HG03135 (cell line): Measurements from ENCODE around the gene SYNE3.

Experiments used
- ATAC-seq: cut with Tn5 transposase; IDR thresholded peaks from one replicate; pipeline ENCODE4 v1.9.1; 2021; ENCODE audit warnings: mild to moderate bottlenecking, moderate library complexity; ENCODE audit not compliant: unreplicated experiment

SYNE3 gene

DNA sequence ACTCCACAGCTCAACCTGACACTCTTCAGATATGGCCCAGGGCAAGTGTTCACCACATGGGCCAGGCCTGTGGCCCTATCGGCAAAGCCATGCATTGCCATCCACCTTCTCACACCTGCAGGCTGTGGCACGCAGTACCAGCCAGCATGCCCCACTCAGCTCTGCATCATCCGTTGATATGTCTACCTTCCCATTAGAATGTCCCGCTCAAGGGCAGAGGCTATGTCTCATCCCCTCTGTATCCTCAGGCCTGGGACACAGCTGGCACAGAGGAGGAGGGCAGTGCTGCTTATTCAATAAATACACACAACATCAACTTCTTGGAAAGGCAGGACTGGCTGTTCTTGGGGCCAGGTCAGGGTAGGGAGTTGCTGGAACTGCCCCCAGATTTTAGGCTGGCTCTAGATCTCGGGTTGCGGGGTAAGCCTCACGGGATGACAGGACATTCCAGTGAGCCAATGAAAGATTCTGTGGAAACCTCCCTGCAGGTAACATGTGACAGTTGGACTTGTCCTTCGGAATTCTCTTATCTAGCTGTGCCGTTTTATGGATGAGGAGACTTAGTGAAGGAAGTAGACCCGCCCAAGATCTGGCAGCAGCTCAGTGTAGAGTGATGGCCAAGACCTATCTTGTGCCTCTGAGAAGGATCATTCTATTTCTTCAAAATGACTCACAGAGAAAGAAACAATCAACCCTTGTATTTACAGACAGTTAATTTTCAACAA lies 25.6 kb downstream of the SYNE3 start:
- no peak for ATAC-seq

DNA sequence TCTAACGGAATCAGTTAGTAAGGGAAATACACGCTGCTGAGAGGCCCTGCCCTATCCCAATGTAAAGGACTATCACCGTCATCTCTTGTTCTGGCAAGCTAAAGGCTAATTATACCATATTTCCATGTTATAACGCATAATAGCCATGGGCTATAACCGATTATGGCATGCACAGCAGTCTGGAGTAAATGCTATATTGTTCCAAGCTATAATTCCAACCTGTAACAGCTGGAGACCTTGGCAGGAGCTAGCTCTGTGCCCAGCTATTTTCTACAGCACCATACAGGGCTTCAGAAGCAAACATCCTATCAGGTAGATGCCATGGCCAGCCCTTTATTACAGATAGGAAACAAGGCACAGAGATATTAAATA lies 26.3 kb downstream of the SYNE3 start:
- no peak for ATAC-seq

DNA sequence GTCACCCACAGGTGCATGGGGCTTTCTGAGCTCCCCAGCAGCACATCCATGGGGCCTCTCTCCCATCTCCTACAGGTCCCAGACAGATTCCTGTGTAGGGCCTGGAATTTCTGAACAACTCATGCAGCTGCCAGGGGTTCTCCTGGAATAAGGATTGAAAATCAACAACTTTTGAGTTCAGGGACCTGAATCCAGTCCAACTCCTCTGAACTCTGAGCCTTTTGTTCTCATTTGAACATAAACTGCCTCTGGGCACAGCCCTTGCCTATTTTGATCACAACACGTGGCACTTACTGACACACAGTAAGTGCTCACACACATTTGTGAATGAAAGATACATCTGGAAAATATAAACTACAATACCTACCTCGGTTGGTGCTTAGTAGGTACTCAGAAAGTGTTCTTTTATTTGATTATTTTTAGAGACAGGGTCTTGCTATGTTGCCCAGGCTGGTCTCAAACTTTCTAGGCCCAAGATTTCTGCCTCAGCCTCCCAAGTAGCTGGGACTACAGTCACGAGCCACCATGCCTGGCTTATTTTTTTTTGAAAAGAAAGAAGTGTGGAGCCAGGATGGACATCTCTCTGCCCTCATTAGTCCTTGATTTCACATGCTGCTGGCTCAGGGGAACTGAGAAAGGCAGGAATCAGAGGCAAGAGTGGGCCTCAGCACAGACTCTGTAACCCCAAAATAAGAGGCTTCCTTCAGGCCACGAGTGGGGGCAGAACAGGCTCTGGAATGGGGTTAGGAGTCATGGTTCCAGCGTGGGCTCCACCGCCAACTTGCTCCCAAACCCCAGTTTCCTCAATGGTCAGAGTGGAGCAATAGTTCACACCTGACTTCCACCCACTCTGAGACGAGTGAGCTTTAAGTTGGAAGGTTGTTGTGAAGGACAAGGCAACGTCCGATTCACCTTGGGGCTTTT lies 27.0 kb downstream of the SYNE3 start:
- no peak for ATAC-seq

GRCh38 chr14:95488376-95489213 lies 27.9 kb downstream of the SYNE3 start:
- no peak for ATAC-seq

DNA sequence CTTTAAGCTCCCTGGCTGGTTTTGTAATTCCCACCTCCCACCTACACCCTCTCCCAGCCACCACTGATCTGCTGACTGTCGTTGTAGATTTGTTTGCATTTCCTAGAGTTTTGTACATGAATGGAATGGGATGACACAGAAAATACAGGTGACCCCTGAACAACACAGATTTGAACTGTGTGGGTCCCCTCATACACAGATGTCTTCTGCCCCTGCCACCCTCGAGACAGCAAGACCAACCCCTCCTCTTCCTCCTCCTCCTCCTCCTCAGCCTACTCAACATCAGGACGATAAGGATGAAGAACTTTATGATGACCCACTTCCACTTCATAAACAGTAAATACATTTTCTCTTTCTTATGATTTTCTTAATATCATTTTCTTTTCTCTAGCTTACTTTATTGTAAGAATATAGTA lies 28.8 kb downstream of the SYNE3 start:
- no peak for ATAC-seq

DNA sequence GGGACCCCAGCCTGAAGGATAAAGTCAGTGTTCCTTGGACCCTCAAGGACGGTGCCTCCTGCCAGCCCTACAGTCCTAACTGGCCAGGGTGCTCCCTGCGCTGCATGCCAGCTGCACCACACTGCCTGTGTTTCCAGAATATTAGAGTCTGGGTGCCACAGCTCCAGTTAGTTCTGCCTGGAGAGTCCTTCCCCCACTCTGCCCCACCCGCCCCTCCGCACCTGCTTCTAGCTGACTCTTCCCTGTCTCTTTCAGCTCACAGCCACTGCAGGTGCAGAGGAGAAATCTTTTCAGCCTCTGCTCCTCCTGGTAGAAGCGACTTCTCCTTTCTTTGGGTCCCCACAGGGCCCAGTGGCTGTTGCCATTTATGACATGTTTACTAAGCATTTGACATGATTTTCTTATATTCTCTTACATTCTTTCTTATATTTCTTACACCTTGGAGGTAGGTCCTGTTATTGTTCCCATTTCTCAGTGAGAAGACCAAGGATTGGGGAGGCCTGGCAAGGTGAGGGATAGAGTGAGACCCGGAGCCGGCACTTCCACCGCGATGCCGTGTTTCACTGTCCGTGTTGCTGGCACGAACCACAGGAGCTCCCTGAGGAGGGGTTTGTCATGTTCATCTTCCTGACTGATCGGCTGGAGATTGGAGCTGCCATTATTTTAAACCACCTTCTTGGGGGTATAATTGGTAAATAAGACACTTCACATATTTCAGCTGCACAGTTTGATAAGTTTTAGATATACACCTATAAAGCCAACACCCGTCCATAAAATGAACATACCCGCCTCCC lies 29.4 kb downstream of the SYNE3 start:
- peak; percentile 62 for ATAC-seq

- no peak for ATAC-seq
Measured at GRCh38 chr14:95485222-95485819, 31.1 kb downstream of the SYNE3 start.

DNA sequence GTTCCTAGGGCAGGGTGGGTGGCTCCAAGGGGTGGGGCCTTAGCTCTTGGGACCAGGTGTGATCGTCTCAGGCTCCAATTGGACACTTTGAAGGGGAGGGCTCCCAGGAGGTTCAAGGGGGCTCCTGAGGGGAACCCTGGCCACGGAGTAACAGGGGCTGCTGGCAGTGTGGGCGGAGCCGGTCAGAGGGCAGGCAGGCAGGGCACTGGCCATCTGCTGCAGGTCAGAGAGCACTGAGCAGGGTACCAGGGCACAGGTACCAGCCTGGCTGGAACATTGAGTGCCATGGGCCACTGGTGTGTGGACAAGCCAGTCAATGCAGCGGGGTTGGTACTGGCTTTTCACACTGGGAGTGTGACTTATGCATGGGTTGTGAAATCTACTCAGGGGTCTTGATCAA lies 32.2 kb downstream of the SYNE3 start:
- ATAC-seq = no peak

DNA sequence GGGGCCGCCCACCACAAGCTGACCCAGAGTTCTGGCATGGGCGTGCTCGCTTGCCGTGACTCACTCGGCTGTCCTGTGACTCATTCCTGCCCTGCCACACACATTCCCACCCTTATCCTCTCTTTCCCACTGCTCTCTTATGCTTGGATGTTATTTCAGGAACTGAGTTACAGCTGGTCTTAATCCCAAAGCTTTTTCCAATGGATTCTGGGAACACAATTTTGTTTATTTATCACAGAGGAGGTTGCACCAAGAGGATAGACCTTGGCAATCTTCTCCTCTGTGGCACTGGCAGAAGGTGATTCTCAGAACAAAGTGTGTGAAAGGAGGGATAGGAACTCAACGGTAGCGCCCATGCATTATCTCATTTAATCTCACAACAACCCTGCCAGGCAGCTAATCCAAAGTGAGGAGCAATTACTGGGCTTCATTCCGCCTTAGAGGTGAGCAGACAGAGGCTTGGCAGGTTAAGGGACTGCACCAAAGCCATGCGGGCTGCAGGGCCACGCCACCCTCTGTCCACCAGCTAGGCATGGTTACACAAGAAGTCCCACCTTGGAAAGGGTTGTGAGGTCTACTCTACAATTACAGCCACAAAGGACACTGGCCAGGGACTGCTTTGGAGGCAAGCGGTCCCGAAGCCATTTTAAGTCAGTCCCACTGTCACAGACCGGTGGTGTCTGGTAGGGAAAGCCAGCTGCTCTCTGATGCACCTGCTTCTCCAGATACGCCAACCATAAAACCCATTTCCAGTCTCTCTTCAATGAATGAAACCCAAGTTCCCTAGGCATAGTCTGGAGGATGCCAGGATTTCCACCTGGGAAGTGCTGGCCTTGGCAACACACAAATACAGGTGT lies 32.9 kb downstream of the SYNE3 start:
- no peak for ATAC-seq

DNA sequence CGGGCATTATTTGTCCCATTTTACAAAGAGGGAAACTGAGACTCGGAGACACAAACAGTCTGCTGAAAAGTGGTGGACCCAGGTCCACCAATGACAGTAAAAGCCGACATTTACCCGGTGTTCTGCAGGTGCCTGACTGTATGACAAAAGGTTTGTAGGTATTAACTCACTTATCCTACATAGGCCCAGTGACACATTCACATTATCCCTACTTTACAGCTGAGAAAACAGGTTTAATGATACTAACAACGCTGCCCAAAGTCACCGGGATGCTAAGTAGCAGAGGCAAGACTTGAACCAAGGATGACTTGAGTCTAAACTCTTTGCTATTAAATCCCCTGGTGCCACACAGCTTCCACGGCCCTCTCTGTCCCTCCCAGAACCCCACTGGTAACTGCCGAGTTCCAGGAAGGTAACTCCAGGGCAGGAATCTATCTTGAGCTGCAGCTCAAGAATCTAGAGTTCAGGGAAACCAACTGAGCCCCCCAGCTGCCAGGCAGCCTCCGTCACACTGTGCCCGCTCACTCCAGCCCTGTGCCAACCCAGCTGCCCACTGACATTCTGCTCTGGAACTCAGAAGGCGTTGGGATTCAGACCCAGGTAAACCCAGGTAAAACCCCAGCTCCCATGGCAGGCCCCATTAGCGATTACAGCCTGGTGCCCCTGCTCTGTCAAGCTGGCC lies 33.7 kb downstream of the SYNE3 start:
- no peak for ATAC-seq

- no peak for ATAC-seq
Measured at GRCh38 chr14:95481391-95482022, 34.9 kb downstream of the SYNE3 start.

GRCh38 chr14:95480887-95481226 lies 35.6 kb downstream of the SYNE3 start:
- no peak for ATAC-seq

- ATAC-seq = no peak
Measured at GRCh38 chr14:95480109-95480886, 36.2 kb downstream of the SYNE3 start.

DNA sequence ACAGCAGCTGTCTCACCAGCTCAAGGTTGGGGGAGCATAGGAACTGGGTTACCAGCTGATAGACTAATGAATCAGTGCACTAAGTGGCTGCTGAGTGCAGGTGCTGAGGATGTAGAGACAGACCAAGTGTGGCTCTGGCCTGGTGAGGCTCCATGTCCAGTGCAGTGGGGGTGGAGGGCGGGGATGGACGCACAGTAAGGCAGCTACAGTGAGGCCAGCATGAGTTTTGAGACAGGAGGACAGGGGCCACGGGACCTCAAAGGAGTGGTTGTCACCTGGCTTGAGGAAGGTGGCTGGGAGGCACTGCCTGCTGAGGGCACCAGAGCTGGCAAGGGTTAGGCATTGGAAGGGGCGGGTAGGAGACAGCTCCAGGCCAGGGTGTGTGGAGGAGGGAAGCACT lies 37.0 kb downstream of the SYNE3 start:
- no peak for ATAC-seq

- no peak for ATAC-seq
Measured at GRCh38 chr14:95478818-95479217, 37.6 kb downstream of the SYNE3 start.

DNA sequence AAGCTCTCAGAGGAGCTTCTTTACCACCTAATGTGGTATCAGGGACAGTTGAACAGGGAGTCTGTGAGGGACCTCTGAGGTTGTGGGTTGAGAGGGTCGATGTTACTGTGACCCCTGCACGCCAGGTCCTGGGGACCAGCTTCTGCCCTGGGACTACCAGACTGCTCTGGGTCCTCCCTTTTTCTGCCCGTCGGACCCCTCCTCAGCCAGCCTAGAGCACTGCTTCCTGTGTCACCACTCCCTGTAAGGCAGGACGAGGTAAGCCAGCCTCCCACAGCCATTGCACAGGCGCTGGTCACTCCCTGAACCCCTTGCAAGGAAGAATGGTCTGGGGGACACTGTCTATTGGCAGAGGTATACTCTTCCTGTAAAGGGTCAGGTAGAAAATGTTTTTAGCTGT lies 38.1 kb downstream of the SYNE3 start:
- ATAC-seq = no peak

- ATAC-seq = no peak
Measured at GRCh38 chr14:95477411-95478269, 38.8 kb downstream of the SYNE3 start.
